ENCODE results near the gene SYNGR2.

DNA sequence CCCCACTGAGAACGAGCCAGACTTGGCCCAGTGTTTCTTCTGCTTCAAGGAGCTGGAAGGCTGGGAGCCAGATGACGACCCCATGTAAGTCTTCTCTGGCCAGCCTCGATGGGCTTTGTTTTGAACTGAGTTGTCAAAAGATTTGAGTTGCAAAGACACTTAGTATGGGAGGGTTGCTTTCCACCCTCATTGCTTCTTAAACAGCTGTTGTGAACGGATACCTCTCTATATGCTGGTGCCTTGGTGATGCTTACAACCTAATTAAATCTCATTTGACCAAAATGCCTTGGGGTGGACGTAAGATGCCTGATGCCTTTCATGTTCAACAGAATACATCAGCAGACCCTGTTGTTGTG lies 46.3 kb downstream of the SYNGR2 start:
- TF ChIP-seq CTCF (conservative IDR thresholded peaks at IDR 0.05 in 1 of 2, IDR thresholded peaks at IDR 0.05 in 1 of 2; ENCODE audit: low read depth in 1 of 2, low read length in 2 of 2) (no peak), EZH2 (IDR thresholded peaks at IDR 0.05; ENCODE audit: low read length, missing control alignments) (no peak)
